Smooth muscle cell (in vitro differentiated cells): Measurements from ENCODE around the gene ATG16L2. TPM values are rescaled to one million over a fixed set of nuclear protein-coding genes. Genes with fewer than 3 reads are reported as not detected.

ENCODE experiments used
- DNase-seq: peaks from one replicate; lab custom pipeline; 2025; ENCODE audit not compliant: unreplicated experiment; lab: John Stamatoyannopoulos, UW
- H2AFZ ChIP-seq: fragments of 200-600 bp; sonication (generic); 2 replicates; pipeline ENCODE4 v1.6.0; 2016; ENCODE audit warnings: antibody characterized with exemption, low read depth, mild to moderate bottlenecking
- H3F3A ChIP-seq: fragments of 200-600 bp; sonication (generic); 2 replicates; pipeline ENCODE4 v1.6.0; 2017; ENCODE audit warnings: antibody characterized with exemption, low read depth
- H3K27ac ChIP-seq: fragments of 200-600 bp; sonication (generic); 2 replicates; pipeline ENCODE4 v1.5.1; 2016; ENCODE audit warnings: low read depth, mild to moderate bottlenecking
- H3K27me3 ChIP-seq: fragments of 200-600 bp; sonication (generic); 2 replicates; pipeline ENCODE4 v1.6.1; 2016; ENCODE audit warnings: low read depth, mild to moderate bottlenecking
- H3K36me3 ChIP-seq: fragments of 200-600 bp; sonication (generic); 2 replicates; pipeline ENCODE4 v1.5.1; 2016; ENCODE audit warnings: low read depth
- H3K4me1 ChIP-seq: fragments of 200-600 bp; sonication (generic); 2 replicates; pipeline ENCODE4 v1.5.1; 2016; ENCODE audit warnings: low read depth
- H3K4me2 ChIP-seq: fragments of 200-600 bp; sonication (generic); 2 replicates; pipeline ENCODE4 v1.6.0; 2016; ENCODE audit warnings: mild to moderate bottlenecking
- H3K4me3 ChIP-seq: fragments of 200-600 bp; sonication (generic); 2 replicates; pipeline ENCODE4 v1.5.1; 2016; ENCODE audit warnings: mild to moderate bottlenecking
- H3K79me2 ChIP-seq: fragments of 200-600 bp; sonication (generic); 2 replicates; pipeline ENCODE4 v1.6.0; 2016; ENCODE audit warnings: low read depth, mild to moderate bottlenecking
- H3K9ac ChIP-seq: fragments of 200-600 bp; sonication (generic); 2 replicates; pipeline ENCODE4 v1.6.0; 2016; ENCODE audit warnings: low read depth
- H3K9me3 ChIP-seq: fragments of 200-600 bp; sonication (generic); replicated peaks from 2 replicates; pipeline ENCODE4 v1.5.1; 2016; ENCODE audit warnings: low read depth
- H4K20me1 ChIP-seq: fragments of 200-600 bp; sonication (generic); 2 replicates; pipeline ENCODE4 v1.6.0; 2016; ENCODE audit warnings: low read depth
- WGBS: methylation state at CpG from one replicate; pipeline ENCODE4 v1.1.7; 2016; ENCODE audit warnings: low lambda C conversion rate; 5-methylcytosine and 5-hydroxymethylcytosine counted together
- polyA plus RNA-seq: library from polyadenylated mRNA; unstranded; fragments of >200 nt; fragmentation: Nextera tagmentation; extraction: Ambion mirVana; gene quantifications from 2 replicates; pipeline ENCODE4 v1.2.1, GENCODE V29; 2016
- total RNA-seq: library from RNA; depleted of rRNA; stranded (reverse); fragments of >200 nt; gene quantifications from 2 replicates; pipeline ENCODE4 v1.2.3, GENCODE V29; 2014
- TF ChIP-seq, protein P1 (sequence below): fragments of 200-600 bp; sonication (generic); IDR thresholded peaks from 2 replicates; pipeline ENCODE4 v1.5.1; 2017; ENCODE audit warnings: borderline replicate concordance, mild to moderate bottlenecking, antibody characterized with exemption; ENCODE audit not compliant: insufficient read depth, poor library complexity, severe bottlenecking

The ATG16L2 gene
- total and polyA plus RNA-seq, 2 experiments from 2014 or later: 7.4 to 9.3 TPM

DNA sequence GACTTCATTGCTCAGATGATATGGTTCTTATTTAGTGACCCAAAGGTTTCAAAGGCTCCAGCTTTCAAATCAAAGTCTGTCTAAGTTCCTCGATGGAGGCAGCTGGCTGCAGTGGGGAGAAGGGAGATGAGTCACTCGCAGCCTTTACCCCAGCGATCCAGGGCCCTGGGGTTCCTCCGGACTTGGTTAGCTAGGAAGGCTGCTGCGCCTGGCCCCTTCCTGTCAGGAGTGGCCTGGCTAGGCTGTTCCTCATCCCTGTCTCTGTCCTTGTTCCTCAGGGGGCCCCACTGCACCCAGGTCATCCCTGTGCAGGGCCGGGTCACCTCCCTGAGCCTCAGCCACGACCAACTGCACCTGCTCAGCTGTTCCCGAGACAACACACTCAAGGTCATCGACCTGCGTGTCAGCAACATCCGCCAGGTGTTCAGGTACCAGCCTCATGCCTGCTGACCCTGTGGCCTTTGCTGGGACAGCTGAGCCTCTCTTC, 13.9 kb downstream of the ATG16L2 start:
- H3K79me2 ChIP-seq: no peaks in the 10 kb centered on the region
- no peaks in the 10 kb centered on the region for H3F3A ChIP-seq
- WGBS: 86% methylated on average over 11 of the region's 11 CpGs
- H4K20me1 ChIP-seq: no peaks in the 10 kb centered on the region
- H3K36me3 ChIP-seq: no peaks in the 10 kb centered on the region
- no peaks in the 10 kb centered on the region for H3K4me1 ChIP-seq
- no peak overlapping the region for H3K4me2 ChIP-seq
- H3K27ac ChIP-seq: no peak overlapping the region
- no peak overlapping the region for H3K9ac ChIP-seq
- no peaks in the 10 kb centered on the region for H3K9me3 ChIP-seq
- TF ChIP-seq, protein P1, sequence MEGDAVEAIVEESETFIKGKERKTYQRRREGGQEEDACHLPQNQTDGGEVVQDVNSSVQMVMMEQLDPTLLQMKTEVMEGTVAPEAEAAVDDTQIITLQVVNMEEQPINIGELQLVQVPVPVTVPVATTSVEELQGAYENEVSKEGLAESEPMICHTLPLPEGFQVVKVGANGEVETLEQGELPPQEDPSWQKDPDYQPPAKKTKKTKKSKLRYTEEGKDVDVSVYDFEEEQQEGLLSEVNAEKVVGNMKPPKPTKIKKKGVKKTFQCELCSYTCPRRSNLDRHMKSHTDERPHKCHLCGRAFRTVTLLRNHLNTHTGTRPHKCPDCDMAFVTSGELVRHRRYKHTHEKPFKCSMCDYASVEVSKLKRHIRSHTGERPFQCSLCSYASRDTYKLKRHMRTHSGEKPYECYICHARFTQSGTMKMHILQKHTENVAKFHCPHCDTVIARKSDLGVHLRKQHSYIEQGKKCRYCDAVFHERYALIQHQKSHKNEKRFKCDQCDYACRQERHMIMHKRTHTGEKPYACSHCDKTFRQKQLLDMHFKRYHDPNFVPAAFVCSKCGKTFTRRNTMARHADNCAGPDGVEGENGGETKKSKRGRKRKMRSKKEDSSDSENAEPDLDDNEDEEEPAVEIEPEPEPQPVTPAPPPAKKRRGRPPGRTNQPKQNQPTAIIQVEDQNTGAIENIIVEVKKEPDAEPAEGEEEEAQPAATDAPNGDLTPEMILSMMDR: no peak
- H3K4me3 ChIP-seq: no peak overlapping the region
- H3K27me3 ChIP-seq: no peaks in the 10 kb centered on the region
- H2AFZ ChIP-seq: no peak overlapping the region
- no peak for DNase-seq

DNA sequence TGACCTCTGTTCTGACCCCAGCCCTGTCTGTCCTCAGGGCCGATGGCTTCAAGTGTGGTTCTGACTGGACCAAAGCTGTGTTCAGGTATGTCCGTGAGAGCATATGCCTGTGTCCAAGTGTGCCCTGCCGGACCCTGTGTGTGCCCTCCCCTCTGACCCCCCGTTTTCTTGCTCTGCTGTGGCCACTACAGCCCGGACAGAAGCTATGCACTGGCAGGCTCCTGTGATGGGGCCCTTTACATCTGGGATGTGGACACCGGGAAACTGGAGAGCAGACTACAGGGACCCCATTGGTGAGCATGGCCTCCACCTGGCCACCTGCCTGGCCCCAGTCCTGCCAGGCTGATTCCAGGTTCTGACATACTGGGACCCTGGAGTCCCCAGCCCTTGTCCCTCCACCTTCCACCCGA, 14.5 kb downstream of the ATG16L2 start:
- WGBS: 95% methylated on average over 7 of the region's 7 CpGs
- Histone ChIP-seq H3K4me3 (no peak overlapping the region), H3K27me3 (no peaks in the 10 kb centered on the region), H3K79me2 (no peaks in the 10 kb centered on the region), H3K4me2 (no peak overlapping the region), H4K20me1 (no peaks in the 10 kb centered on the region), H3F3A (no peaks in the 10 kb centered on the region), H3K36me3 (no peaks in the 10 kb centered on the region), H2AFZ (no peak overlapping the region), H3K9ac (no peak overlapping the region), H3K27ac (no peak overlapping the region), H3K4me1 (no peaks in the 10 kb centered on the region), H3K9me3 (no peaks in the 10 kb centered on the region)
- TF ChIP-seq, protein P1: no peak
- DNase-seq: no peak

DNA sequence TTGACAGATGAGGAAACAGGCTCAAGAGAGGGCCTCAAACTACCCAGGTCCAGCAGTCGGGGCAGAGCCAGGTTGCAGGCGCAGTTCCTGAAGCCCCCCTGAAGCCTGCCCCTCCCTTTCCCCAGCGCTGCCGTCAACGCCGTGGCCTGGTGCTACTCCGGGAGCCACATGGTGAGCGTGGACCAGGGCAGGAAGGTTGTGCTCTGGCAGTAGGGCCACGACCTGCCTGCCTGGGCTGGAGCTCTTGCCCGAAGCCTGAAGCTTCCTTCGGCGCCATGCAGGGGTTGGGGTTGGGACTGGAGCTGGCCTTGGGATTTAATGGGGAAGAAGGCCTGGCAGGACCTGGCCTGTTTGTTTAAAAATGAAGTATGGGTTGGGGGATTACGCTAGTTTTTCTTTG, 15.0 kb downstream of the ATG16L2 start:
- no peaks in the 10 kb centered on the region for H3K4me1 ChIP-seq
- TF ChIP-seq, protein P1: no peak
- no peak for DNase-seq
- no peaks in the 10 kb centered on the region for H3K36me3 ChIP-seq
- H3K27ac ChIP-seq: no peak overlapping the region
- no peak overlapping the region for H2AFZ ChIP-seq
- no peaks in the 10 kb centered on the region for H3K27me3 ChIP-seq
- 92% methylated on average over 13 of the region's 13 CpGs for WGBS
- no peaks in the 10 kb centered on the region for H4K20me1 ChIP-seq
- H3K9ac ChIP-seq: no peak overlapping the region
- H3F3A ChIP-seq: no peaks in the 10 kb centered on the region
- no peak overlapping the region for H3K4me2 ChIP-seq
- no peaks in the 10 kb centered on the region for H3K79me2 ChIP-seq
- no peaks in the 10 kb centered on the region for H3K9me3 ChIP-seq
- H3K4me3 ChIP-seq: no peak overlapping the region

DNA sequence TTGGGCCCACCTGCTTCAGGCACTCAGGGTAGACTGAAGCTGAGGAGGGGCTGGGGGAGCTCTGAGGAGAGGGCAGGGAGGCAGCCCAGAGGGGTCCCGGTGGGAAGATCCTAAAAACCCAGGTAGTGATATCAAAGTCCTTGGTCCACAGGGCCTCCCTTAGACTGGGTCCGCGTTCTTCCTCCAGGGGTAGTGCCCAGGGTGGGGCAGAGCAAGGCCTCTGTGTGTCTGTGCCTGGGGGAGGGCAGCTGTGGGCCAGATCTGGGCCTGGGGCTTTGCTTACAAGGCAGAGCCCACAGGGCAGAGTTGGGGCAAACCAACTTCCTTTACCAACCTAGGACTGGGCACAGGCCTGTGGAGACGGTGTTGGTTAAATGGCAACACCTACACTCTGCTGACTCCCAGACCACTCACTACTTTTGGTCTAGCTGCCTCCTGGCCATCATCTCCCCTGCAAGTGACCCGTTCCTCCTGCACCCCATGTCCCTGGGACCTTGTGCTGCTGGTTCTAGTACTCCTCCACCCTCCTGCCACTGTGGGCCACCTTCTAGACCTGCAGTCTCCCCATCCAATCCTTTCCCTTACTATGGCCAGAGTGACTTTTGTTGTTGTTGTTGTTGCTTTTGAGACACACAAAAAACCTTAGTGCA, 15.8 kb downstream of the ATG16L2 start:
- Histone ChIP-seq H3K36me3 (no peaks in the 10 kb centered on the region), H3K27me3 (no peaks in the 10 kb centered on the region), H3K4me1 (peaks cover 4% of the 10 kb centered on the region), H3F3A (peaks cover 6% of the 10 kb centered on the region), H3K79me2 (no peaks in the 10 kb centered on the region), H3K4me2 (no peak overlapping the region), H3K9ac (no peak overlapping the region), H3K9me3 (no peaks in the 10 kb centered on the region), H4K20me1 (no peaks in the 10 kb centered on the region), H3K4me3 (no peak overlapping the region), H3K27ac (no peak overlapping the region), H2AFZ (no peak overlapping the region)
- 93% methylated on average over 5 of the region's 5 CpGs for WGBS
- no peak for DNase-seq
- TF ChIP-seq, protein P1: no peak
